ENCODE data around the gene PRKD1. TPM values are rescaled to one million over a fixed set of nuclear protein-coding genes. Genes with fewer than 3 reads are reported as not detected.
"Not testable (repeated sequence)": the region's sequence is repeated elsewhere in the genome, so short reads cannot be mapped to it uniquely, and the experiment has no call there.

Gene PRKD1
- total RNA-seq, 1 donor from 2014 or later, result 33.7 TPM

DNA sequence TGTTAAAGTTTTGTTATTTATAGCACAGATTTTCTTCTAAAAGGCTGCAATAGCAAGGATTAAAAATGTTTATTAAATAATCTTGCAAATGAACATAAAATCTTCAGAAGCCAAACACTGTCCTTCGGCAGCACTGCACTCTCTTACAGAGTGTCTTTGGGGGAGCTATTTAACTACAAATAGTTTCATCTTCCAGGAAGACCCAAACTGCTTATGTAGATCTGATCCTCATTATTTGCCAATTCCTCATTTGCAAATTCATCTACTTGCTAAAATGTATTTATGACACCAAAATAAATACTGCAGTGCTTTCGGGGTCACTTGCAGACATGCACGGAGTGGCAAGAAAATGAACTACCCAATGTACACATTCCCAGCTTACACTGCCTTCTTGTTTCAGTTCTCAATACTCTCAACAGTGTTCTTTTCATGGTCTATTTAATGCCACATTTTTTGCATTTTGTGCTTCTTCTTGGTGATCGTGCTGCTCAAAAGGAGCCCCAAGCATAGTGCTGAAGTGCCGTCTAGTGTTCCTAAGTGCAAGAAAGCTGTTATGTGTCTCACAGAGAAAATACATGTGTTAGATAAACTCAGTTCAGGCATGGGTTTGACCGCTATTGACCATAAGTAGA lies 128.1 kb downstream of the PRKD1 start:
- DNase-seq (ENCODE audit: low spot score), result no peak

DNA sequence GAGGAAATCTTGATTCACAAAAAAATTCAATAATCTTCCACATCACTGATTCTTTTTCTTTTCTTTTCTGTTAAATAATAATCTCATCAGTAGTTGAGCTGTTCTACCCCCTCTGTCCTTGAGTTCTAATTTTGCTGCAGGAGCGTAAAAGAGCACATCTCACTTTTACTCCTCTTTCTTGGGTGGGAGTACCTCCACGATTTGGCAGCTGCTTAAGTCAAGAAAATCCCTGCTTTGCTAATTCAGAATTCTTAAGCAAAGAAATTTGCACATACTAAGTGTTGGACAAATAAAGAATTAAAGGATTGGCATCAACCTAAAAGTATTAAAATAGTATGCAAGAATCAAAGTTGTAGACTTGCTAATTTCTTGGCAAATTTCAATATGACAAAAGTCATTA lies 128.8 kb downstream of the PRKD1 start:
- DNase-seq (ENCODE audit: low spot score), result no peak

DNA sequence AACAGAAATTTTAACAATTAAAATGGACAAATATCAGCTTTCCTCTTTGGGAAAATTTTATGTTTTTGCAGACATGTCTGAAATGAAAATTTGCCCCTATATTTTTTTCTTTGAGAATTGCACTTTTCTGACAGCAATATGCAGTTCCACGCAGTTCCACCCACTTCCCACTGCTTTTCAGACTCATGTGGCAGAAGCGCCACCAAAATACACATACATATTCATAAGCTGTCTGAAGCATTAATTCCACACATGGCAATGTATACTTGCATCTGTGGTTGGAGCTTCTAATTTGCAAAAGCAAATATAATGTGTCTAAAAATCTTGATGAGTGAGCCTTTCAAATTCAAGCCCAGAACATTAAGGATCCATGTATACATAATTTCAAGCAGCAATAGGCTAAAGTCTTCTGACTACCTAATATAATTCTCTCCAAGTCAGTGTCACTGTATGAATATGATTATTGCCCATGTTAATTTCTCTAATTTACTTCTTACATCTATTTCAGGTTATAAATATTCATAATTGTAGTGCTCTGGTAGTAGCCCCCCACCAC lies 129.5 kb downstream of the PRKD1 start:
- DNase-seq (ENCODE audit: low spot score), result no peak

DNA sequence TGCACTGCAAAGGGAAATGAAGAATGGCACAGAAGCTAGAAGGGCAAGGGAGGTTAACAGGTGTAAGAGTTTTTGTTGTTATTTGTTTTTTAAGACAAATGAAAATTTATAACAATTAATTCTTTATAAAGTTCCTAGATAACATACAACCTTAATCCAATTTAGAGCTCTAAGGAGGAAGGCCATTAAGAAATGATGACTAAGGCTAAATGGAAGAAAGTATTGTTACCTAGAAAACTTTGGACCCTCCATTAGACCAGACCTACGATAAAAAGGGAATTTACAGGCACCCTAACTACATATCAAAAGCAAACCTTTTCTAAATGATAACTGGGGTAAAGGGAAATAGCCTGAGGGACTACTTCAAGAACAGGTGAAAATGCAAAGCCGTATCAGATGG lies 130.8 kb downstream of the PRKD1 start:
- no peak for DNase-seq (ENCODE audit: low spot score)

DNA sequence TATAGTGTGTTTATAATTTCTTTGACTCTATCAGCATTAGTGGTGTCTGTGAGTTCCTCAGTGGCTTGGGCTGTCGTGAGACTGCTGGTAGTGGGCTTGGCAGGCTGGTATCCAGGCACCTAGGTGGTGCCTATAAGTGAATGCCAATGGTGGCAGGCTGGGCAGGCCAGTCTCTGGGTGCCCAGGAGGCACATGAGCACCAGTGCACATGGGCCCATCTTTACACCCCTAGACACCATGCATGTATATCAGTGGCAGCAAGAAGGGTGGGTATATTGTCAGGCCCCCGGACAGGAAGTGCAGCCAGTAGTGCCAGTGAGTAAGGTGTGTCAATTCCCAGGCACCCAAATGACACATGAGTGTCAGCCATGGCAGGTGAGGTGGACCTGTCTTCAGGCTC lies 138.2 kb downstream of the PRKD1 start:
- no peak for DNase-seq (ENCODE audit: low spot score)

DNA sequence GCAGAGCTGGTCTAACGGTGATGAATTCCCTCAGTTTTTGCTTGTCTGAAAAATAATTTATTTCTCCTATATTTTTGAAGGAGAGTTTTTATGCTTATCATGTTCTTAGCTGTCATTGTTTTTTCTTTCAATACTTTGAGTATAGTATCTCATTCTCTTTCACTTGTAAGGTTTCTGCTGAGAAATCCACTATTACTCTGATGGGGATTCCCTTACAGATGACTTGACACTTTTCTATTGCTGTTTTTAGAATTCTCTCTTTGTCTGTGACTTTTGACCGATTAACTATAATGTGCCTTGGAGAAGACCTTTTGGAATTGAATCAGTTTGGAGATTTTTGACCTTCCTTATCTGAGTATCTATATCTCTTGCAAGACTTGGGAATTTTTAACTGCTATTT lies 139.6 kb downstream of the PRKD1 start:
- no peak for DNase-seq (ENCODE audit: low spot score)

DNA sequence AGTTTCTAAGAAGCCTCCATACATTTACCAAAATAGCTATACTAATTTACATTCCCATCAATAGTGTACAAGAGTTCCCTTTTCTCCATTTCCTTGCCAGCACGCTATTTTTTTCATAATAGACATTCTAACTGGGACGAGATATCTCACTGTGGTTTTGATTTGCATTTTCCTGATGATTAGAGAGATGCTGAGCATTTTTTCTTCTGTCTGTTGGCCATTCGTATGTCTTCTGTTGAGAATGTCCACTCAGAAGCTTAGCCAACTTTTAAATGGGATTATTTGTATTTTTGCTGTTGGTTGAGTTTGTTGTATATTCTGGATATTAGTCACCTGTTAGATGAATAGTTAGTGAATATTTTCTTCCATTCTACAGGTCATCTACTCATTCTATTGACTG lies 144.1 kb downstream of the PRKD1 start:
- DNase-seq (ENCODE audit: low spot score), result no peak

DNA sequence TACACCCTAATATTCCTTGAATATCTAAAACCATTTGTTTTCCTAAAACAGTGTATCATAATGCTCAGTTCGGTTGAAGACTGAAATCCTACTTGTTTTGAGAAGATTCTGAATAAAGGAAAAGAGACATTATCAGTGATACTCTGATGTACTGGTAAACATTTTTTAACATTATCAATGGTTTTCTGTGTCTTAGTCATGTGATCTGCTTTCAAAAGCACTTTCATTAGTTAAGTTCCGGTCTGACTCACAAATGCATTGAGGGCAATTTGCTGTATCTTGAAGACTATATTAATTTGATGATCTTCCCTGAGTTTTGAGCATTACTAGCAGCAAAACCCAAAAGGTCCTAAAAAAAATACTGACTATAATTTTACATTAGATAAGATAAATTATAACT lies 145.6 kb downstream of the PRKD1 start:
- no peak for DNase-seq (ENCODE audit: low spot score)

DNA sequence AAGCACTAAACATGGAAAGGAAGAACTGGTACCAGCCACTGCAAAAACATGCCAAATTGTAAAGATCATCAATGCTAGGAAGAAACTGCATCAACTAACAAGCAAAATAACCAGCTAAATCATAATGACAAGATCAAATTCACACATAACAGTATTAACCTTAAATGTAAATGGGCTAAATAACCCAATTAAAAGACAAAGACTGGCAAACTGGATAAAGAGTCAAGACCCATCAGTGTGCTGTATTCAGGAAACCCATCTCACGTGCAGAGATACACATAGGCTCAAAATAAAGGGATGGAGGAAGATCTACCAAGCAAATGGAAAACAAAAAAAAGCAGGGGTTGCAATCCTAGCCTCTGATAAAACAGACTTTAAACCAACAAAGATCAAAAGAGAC lies 150.5 kb downstream of the PRKD1 start:
- not testable (repeated sequence) for DNase-seq (ENCODE audit: low spot score)

DNA sequence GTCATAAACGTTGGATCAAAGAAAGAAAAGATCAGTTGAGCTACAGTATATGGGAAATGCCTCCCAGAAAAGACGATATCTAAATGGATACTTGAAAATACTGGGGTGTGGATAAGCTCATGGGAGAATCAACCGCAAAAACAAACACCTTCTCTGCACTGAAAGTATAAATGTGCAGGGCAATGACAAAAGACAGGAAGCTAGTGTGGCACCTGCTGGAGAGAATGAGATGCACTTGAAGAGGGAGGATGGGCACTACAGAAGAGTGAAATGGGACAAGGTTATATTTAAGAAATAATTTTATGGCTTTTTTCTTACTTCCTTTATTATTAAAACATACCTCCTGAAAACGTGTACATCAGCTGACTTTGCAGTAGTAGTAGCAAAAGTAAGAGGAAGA lies 153.7 kb downstream of the PRKD1 start:
- DNase-seq (ENCODE audit: low spot score), result no peak

DNA sequence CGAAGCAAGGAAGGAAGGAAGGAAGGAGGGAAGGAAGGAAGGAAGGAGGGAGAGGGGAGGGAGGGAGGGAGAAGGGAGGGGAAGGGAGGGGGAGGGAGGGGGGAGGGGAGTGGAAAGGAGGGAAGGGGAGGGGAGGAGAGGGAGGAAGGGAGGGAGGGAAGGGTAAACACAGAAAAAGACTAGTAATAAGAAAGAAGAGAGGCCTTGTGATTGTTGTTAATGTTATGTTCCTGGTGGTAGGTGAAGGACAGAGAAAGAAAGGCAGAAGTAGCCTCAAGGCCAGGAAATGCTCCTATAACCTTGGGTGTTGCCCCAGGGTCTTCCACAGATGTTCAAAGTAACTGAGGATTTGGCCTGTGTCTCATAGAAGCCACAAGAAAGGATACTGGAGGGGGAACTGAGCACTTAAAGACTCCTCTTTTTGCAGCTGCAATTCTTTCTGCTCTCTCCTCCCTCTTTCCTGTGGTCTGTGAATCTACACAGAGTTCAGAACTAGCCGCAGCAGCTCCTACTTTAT lies 164.2 kb downstream of the PRKD1 start:
- no peak for DNase-seq (ENCODE audit: low spot score)

DNA sequence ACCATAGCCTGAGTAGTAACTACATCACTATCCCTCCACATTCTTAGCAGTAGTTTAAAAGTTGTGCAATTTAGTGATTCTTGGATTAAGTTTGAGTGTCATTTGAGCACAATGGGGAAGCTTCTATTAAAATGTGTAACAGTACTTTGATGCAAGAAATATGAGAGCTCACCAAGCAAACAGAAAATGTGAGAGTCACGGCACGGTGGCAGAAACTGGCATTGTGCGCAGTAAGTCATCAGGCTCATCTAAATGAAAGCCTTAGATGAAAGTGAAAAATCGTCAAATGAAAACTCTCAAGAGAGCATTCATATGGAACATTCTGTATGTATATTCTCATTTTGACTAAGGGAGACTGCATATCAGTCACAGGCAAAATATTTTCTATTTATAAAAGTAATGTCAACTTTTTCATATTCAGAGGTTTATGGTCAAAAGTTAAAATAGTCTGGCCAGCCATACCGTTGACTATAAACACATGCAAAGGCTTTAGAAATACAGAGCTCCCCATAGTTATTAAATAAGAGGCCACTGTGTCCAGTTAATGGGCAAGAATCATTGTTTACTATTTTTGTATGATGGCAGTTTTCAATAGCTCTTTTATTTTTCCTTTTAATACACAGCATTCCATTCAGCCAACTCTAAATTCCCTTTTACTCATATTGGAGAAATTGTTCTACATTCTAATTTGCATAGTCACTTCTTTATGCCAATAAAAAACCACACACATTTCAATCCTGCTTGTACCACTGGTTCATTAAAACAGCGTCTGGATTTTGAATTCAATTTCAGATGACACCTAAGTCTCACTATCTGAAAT lies 167.9 kb downstream of the PRKD1 start:
- DNase-seq (ENCODE audit: low spot score), result no peak

DNA sequence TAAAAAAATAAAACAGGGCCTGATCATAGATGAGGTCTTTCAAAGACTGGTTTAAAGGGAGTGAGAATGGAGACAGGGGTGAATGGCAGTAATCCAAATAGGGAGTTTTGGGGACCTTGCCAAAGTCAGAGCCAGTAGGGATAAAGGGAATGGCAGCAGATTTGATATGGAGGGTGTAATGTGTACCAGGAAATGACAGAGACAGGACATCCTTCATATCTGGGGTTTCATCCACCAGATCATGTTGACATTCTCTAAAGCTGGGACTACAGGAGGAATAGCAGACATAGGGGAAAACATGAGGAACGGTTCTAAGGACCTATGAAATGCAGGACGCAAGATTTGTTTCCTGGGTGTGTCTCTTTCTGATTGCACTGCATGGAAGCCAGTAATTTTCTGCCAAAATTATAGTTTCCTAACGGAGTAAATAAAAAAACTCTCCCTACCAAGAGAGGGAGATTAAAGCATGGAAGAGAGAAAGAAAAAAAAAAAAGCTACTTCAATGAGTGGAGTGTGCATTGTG lies 169.9 kb downstream of the PRKD1 start:
- no peak for DNase-seq (ENCODE audit: low spot score)

DNA sequence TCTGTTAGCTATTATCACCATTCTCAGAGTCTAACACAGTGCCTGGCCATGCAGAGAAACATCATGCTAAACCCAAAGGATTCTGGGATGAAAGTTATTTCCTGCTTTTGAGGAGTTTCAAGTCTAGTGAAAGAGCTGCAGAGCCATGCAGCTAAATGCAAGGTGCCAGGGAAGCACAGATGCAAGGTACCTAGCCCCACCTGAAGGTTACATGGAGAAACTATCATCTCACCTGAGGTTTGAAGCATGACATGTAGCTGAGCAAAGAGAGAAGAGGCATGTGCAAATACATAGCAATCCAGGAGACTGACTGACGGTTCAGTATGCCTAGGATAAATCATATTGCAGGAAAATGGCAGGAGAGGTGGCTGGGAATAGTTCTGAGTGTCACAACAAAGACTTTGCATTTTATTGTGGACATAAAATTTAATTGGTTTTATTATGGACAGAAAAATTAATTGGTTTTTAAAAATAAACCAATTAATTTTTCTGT lies 170.4 kb downstream of the PRKD1 start:
- no peak for DNase-seq (ENCODE audit: low spot score)

DNA sequence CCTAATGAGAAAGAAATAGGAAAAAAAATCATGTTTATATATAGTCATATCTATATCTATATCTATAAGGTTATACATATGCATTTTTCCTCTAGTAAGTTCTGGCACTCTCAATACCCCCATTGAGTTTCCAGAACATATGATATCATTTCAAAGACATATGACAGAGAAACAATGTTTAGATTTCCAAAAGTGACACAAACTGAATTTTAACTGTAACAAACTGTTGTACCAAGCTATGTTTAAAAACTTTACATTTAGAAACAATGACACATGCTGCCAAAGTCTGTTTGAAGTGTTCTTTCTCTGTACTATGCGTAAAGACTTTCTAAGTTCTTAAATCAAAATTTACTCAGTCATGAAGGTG lies 171.6 kb downstream of the PRKD1 start:
- DNase-seq (ENCODE audit: low spot score), result no peak

DNA sequence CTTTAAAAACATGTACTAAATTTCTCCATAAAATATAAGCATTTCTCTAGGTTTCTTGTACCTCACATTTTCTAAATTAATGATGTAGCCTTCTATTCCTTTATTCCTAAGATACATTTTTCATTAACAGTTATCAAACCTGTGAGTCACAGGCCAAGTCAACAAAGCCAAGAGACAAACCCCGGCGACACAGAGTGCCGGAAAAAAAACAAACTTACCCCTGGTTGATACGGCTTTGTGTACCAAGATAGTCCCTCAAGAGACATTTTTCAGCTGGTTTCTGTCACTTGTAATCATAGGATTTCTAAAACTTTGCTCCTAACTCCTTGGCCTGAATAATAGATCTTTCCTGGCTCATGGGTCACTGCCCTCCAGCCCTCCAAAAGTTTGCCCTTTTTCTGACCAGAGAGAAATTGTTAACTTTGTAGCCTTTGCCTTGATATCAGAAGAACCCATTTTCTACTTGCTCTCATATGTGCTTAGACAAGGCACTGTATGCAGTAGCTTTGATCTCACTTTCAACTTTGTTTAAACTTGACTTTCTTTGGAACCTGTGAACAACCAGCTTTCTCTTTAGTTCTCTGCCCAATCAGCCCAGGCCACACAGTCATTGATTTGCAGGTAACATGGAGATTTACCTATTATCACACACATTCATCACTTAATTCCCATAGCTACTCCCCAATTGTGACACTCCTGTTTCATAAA lies 172.2 kb downstream of the PRKD1 start:
- DNase-seq (ENCODE audit: low spot score), result no peak

DNA sequence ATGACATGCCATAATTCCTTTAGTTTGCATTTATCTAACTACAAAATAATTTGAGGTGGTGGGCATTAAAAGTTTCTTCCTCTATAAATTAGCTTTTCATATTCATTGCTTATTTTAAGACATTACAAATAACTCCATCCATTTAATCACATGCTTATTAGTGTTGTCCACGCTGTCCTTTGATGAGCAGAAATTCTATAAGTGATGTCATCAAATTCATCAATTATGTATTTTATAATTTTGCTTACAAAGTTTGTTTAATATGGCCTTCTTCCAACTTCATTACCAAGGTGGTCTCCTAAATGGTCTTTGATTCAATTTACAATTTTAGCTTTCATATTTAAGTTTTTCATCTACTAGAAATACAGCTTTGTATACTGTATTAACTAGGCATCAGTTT lies 173.5 kb downstream of the PRKD1 start:
- no peak for DNase-seq (ENCODE audit: low spot score)

DNA sequence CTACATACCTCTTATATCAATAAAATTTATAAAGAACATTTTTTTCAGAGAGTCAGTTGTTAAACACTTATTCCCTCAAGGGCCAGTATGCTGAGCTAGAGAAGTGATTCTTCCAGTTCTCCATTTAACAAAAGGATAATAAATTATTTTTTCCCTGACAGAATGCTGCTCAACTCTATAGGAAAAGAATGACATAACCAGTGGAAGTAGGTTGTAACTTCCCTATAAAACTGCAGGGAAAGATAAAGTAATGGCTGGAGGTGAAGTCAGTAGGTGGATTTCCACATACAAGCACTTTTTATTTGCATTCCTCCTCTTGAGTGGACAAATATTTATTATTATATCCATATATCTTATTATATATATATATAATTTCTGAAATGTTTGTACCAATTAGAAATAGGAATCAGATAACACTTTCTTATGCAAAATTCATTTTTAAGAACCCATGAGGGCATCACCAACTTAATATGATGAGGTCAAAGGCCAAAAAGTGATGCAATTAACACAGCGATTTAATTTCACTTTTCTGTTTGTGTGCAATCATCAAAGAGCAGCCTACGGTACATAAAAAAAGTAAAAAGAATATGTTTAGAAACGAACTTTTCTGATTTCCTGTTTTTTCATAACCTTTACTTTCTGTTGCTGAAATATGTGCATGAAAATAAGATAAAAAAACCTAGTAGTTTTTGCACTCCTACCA lies 175.3 kb downstream of the PRKD1 start:
- no peak for DNase-seq (ENCODE audit: low spot score)

DNA sequence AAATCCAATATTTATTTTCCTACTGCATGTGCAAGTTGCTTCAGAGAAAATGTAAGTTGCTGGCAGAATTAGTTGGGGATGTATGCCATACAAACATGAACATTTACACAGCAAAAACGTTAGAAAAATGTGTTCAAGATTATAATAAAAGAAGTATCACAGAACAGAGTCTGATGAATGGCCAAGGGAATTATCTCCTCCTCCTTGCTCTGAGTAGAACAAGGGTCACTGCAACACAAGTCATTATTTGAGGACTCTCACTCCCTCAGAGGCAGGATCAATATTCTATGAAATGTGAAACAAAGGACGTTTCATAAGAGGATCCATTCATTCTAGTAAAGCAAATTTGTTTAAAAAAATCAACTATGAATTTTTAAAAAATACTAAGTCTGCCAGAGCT lies 177.8 kb downstream of the PRKD1 start:
- DNase-seq (ENCODE audit: low spot score), result no peak

DNA sequence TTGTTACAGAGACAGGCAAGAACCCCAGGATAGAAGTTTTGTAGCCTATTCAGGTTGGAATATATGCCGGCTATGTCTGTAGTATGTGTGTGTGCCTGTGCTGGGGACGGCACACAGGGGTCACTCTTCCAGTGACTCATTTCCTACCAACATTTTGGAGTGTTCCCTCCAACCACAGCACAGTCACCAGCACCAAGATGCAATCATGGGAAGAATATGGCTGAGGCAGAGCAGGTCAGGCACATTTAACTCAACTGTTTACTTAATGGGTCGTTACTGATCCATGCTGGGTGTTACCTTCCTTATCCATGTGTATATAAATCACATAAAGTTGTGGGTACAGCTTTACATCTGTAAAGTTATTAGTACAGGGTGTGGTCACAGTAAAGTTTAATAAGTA lies 178.3 kb downstream of the PRKD1 start:
- no peak for DNase-seq (ENCODE audit: low spot score)

DNA sequence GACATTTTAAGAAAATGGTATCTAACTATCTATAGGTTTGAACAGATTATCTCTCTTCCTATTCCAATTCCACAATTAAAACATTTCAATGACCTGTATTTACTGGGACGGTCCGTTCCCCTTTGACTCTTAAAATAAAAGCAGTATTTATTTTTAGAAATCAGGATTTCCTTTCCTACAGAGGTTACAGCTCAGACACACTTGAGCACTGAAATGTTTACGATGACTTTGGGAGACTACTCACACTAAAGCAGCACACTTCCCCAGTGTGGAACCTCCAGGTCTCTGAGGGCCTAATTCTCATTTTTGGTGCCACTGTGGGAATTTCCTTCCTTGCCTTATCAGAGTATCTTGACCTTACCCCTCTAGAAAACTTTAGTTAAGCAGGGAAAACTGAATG lies 181.8 kb downstream of the PRKD1 start:
- DNase-seq (ENCODE audit: low spot score), result no peak

Measured in umbilical cord (tissue), 2 donors.